Measurements from ENCODE around the gene FOXN1.
"Not testable (repeated sequence)": the region's sequence is repeated elsewhere in the genome, so short reads cannot be mapped to it uniquely, and the experiment has no call there.

The FOXN1 gene

GRCh38 chr17:28520687-28521086 is 14.5 kb downstream of the FOXN1 start:
- no peak overlapping the region for H3K4me3 ChIP-seq (ENCODE audit: low read length)
- no peak for TF ChIP-seq CTCF (conservative IDR thresholded peaks at IDR 0.05; ENCODE audit: low read depth, low read length)
- DNase-seq (ENCODE audit: low read depth): no peak

- no peak for DNase-seq (ENCODE audit: low read depth)
- H3K4me3 ChIP-seq (ENCODE audit: low read length): no peak overlapping the region
- TF ChIP-seq CTCF (conservative IDR thresholded peaks at IDR 0.05; ENCODE audit: low read depth, low read length): no peak
These were observed 15.3 kb downstream of the FOXN1 start for GRCh38 chr17:28521311-28522085.

- not testable (repeated sequence) for DNase-seq (ENCODE audit: low read depth)
These were observed 16.1 kb downstream of the FOXN1 start for GRCh38 chr17:28522281-28522680.

GRCh38 chr17:28523186-28523585 is 17.0 kb downstream of the FOXN1 start:
- H3K4me3 ChIP-seq (ENCODE audit: low read length): no peak overlapping the region
- TF ChIP-seq CTCF (conservative IDR thresholded peaks at IDR 0.05; ENCODE audit: low read depth, low read length): no peak
- DNase-seq (ENCODE audit: low read depth): no peak

More at GRCh38 chr17:28522281-28522680, 16.1 kb downstream of the FOXN1 start:
- H3K4me3 ChIP-seq (ENCODE audit: low read length): not testable (repeated sequence)

- H3K4me3 ChIP-seq (ENCODE audit: low read length): no peak overlapping the region
- no peak for TF ChIP-seq CTCF (conservative IDR thresholded peaks at IDR 0.05; ENCODE audit: low read depth, low read length)
- no peak for DNase-seq (ENCODE audit: low read depth)
These were observed 17.7 kb downstream of the FOXN1 start for GRCh38 chr17:28523876-28524275.

- H3K4me3 ChIP-seq (ENCODE audit: low read length): no peak overlapping the region
- TF ChIP-seq CTCF (conservative IDR thresholded peaks at IDR 0.05; ENCODE audit: low read depth, low read length): no peak
- DNase-seq (ENCODE audit: low read depth): peak; percentile 50
These were observed 18.6 kb downstream of the FOXN1 start for GRCh38 chr17:28524476-28525424.

GRCh38 chr17:28526381-28526780 is 20.2 kb downstream of the FOXN1 start:
- no peak for DNase-seq (ENCODE audit: low read depth)
- H3K4me3 ChIP-seq (ENCODE audit: low read length): no peak overlapping the region
- no peak for TF ChIP-seq CTCF (conservative IDR thresholded peaks at IDR 0.05; ENCODE audit: low read depth, low read length)
